ENCODE data around the gene PTPRQ.

- TF ChIP-seq CTCF (conservative IDR thresholded peaks at IDR 0.05) (no peak), EZH2 (IDR thresholded peaks at IDR 0.05; ENCODE audit: low read depth) (no peak)
Observed at GRCh38 chr12:80517655-80518054, 73.6 kb downstream of the PTPRQ start.

Data from PC-9 (cell line).